ENCODE measurements around the gene CLN5.

Gene CLN5

GRCh38 chr13:77053192-77053591 is 61.3 kb downstream of the CLN5 start:
- no peak overlapping the region for H3K4me3 ChIP-seq (ENCODE audit: control insufficient read depth, low read depth, low read length)
- DNase-seq (ENCODE audit: low read depth): no peak
- TF ChIP-seq, protein P1, sequence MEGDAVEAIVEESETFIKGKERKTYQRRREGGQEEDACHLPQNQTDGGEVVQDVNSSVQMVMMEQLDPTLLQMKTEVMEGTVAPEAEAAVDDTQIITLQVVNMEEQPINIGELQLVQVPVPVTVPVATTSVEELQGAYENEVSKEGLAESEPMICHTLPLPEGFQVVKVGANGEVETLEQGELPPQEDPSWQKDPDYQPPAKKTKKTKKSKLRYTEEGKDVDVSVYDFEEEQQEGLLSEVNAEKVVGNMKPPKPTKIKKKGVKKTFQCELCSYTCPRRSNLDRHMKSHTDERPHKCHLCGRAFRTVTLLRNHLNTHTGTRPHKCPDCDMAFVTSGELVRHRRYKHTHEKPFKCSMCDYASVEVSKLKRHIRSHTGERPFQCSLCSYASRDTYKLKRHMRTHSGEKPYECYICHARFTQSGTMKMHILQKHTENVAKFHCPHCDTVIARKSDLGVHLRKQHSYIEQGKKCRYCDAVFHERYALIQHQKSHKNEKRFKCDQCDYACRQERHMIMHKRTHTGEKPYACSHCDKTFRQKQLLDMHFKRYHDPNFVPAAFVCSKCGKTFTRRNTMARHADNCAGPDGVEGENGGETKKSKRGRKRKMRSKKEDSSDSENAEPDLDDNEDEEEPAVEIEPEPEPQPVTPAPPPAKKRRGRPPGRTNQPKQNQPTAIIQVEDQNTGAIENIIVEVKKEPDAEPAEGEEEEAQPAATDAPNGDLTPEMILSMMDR (IDR thresholded peaks at IDR 0.05; ENCODE audit: control insufficient read depth, insufficient read depth, low read depth, low read length, missing control alignments): no peak

All from AG09309 (cell line).